Measurements from ENCODE around the gene PHLDA2. TPM values are rescaled to one million over a fixed set of nuclear protein-coding genes. Genes with fewer than 3 reads are reported as not detected.

Gene PHLDA2
- polyA plus RNA-seq, result 24.3 to 36.0 TPM (median 27.3 TPM) in 3 replicates
- 52.2 TPM for polyA plus RNA-seq (2011; ENCODE audit: low read depth)
- polyA plus RNA-seq (2011; cell fraction: cytosol; rRNA removed), result 35.3 and 141 TPM in 2 replicates
- polyA plus RNA-seq (2011; cell fraction: nucleus; rRNA removed), result 15.6 and 36.1 TPM in 2 replicates
- polyA plus RNA-seq (2012; ENCODE audit: low replicate concordance), result 80.5 and 153 TPM in 2 replicates
- polyA minus RNA-seq, result 2.6 to 28.4 TPM (median 4.5 TPM) in 3 replicates
- polyA minus RNA-seq (2011; cell fraction: cytosol; rRNA and poly(A)+ RNA removed), result 91.1 TPM
- 12.3 and 12.4 TPM in 2 replicates for polyA minus RNA-seq (2011; cell fraction: nucleus; rRNA and poly(A)+ RNA removed)

- Histone ChIP-seq H3K9ac (ENCODE audit: control insufficient read depth, extremely low read depth, insufficient read depth, low read length) (peak within 1 kb of the TSS; percentile 91), H3K9me3 (ENCODE audit: control insufficient read depth, low read depth, low read length) (no peaks in the 10 kb centered on the region), H3K4me3 (ENCODE audit: control insufficient read depth in 2 of 3, extremely low read depth in 1 of 3, insufficient read depth in 2 of 3, low read depth in 1 of 3, low read length in 3 of 3) (peak within 1 kb of the TSS; percentile 82 to 97 (median 90)), H4K20me1 (ENCODE audit: control insufficient read depth, extremely low read depth, insufficient read depth, low read length) (peaks cover 12% of the 10 kb centered on the region), H3K36me3 (ENCODE audit: control insufficient read depth in 2 of 2, extremely low read depth in 1 of 2, insufficient read depth in 2 of 2, low read length in 2 of 2) (peaks cover 2 to 7% of the 10 kb centered on the region in 2 experiments), H3K4me1 (ENCODE audit: control insufficient read depth, extremely low read depth, insufficient read depth, low read length) (peaks cover 44% of the 10 kb centered on the region), H3K4me2 (ENCODE audit: control insufficient read depth, extremely low read depth, insufficient read depth, low read depth, low read length) (peak within 1 kb of the TSS; percentile 94), H3K27ac (ENCODE audit: control insufficient read depth, insufficient read depth, low read length) (peak within 1 kb of the TSS; percentile 88), H3K9me1 (ENCODE audit: control insufficient read depth, extremely low read depth, insufficient read depth, low read length) (peaks cover 3% of the 10 kb centered on the region), H3K27me3 (ENCODE audit: control insufficient read depth, extremely low read depth, insufficient read depth, low read length) (no peaks in the 10 kb centered on the region), H3K79me2 (ENCODE audit: control insufficient read depth, insufficient read depth, low read length) (peaks cover 26% of the 10 kb centered on the region), H2AFZ (ENCODE audit: control insufficient read depth, low read length) (peak within 1 kb of the TSS; percentile 68)
- FAIRE-seq (no peak), DNase-seq (ENCODE audit: low read depth, low spot score) (peak; percentile 84)
- TF ChIP-seq CTCF (optimal IDR thresholded peaks at IDR 0.05 in 1 of 3, IDR thresholded peaks at IDR 0.05 in 1 of 3, conservative IDR thresholded peaks at IDR 0.05 in 1 of 3; ENCODE audit: extremely low read depth in 1 of 3, insufficient read depth in 2 of 3, low read length in 3 of 3), result no peak
- TF ChIP-seq EZH2 (IDR thresholded peaks at IDR 0.05; ENCODE audit: low read length), result no peak
- dilution Hi-C loops (cut with MboI; ENCODE audit: extremely low pct_ligation_motif_present, low sequenced_read_pairs), result no loop called here
Measured at GRCh38 chr11:2928605-2929530, at the start of gene PHLDA2. PHLDA2 (minus strand) TSS chr11:2929420; CDS start chr11:2929364, 56 bp downstream.

GRCh38 chr11:2977113-2977512 is 47.9 kb upstream of the PHLDA2 start:
- DNase-seq (ENCODE audit: low read depth, low spot score), result no peak
- no peaks in the 10 kb centered on the region for H3K9me3 ChIP-seq (ENCODE audit: control insufficient read depth, low read depth, low read length)
- no peak overlapping the region for H3K4me3 ChIP-seq (ENCODE audit: control insufficient read depth in 2 of 3, extremely low read depth in 1 of 3, insufficient read depth in 2 of 3, low read depth in 1 of 3, low read length in 3 of 3)
- H3K27ac ChIP-seq (ENCODE audit: control insufficient read depth, insufficient read depth, low read length), result no peak overlapping the region
- peaks cover 3% of the 10 kb centered on the region for H3K9me1 ChIP-seq (ENCODE audit: control insufficient read depth, extremely low read depth, insufficient read depth, low read length)
- peaks cover 18% of the 10 kb centered on the region for H3K4me1 ChIP-seq (ENCODE audit: control insufficient read depth, extremely low read depth, insufficient read depth, low read length)
- H3K4me2 ChIP-seq (ENCODE audit: control insufficient read depth, extremely low read depth, insufficient read depth, low read depth, low read length), result no peak overlapping the region
- dilution Hi-C loops (cut with MboI; ENCODE audit: extremely low pct_ligation_motif_present, low sequenced_read_pairs), result no loop called here
- H3K27me3 ChIP-seq (ENCODE audit: control insufficient read depth, extremely low read depth, insufficient read depth, low read length), result no peaks in the 10 kb centered on the region
- no peak overlapping the region for H2AFZ ChIP-seq (ENCODE audit: control insufficient read depth, low read length)
- peaks cover 14% of the 10 kb centered on the region for H4K20me1 ChIP-seq (ENCODE audit: control insufficient read depth, extremely low read depth, insufficient read depth, low read length)
- no peak for FAIRE-seq
- peaks cover 28 to 51% of the 10 kb centered on the region in 2 experiments for H3K36me3 ChIP-seq (ENCODE audit: control insufficient read depth in 2 of 2, extremely low read depth in 1 of 2, insufficient read depth in 2 of 2, low read length in 2 of 2)
- no peak overlapping the region for H3K9ac ChIP-seq (ENCODE audit: control insufficient read depth, extremely low read depth, insufficient read depth, low read length)
- TF ChIP-seq EZH2 (IDR thresholded peaks at IDR 0.05; ENCODE audit: low read length) (no peak), CTCF (optimal IDR thresholded peaks at IDR 0.05 in 1 of 3, IDR thresholded peaks at IDR 0.05 in 1 of 3, conservative IDR thresholded peaks at IDR 0.05 in 1 of 3; ENCODE audit: extremely low read depth in 1 of 3, insufficient read depth in 2 of 3, low read length in 3 of 3) (no peak)
- H3K79me2 ChIP-seq (ENCODE audit: control insufficient read depth, insufficient read depth, low read length), result peaks cover 77% of the 10 kb centered on the region

Data from keratinocyte (primary cell).